Stimulated activated CD4-positive, alpha-beta T cell treated with anti-CD3 and anti-CD28 coated beads, Interleukin-2, amount 100 ng/mL, for 24 hours (primary cell): ENCODE data around the gene C2orf42.
"Not testable (repeated sequence)": the region's sequence is repeated elsewhere in the genome, so short reads cannot be mapped to it uniquely, and the experiment has no call there.

ENCODE experiments used
- DNase-seq, 2 donors: peaks; one replicate each; pipeline ENCODE4 v3.0.0-alpha.2; 2020

Gene C2orf42

DNA sequence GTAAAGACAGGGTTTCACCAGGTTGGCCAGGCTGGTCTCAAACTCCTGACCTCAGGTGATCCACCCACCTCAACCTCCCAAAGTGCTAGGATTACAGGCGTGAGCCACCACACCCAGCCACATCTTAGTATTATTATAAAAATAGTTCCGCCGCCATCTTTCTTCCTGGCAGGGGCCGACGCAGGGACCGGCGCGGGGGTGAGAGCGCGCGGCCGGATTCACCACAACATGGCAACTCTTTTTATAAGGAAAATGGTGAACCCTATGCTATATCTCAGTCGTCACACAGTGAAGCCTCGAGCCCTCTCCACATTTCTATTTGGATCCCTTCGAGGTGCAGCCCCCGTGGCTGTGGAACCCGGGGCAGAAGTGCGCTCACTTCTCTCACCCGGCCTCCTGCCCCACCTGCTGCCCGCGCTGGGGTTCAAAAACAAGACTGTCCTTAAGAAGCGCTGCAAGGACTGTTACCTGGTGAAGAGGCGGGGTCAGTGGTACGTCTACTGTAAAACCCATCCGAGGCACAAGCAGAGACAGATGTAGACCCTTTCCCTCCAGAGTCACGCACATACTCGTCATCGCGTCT lies 88.4 kb downstream of the C2orf42 start:
- not testable (repeated sequence) for DNase-seq

- not testable (repeated sequence) for DNase-seq
Observed at GRCh38 chr2:70101686-70102085, 89.1 kb downstream of the C2orf42 start.

- DNase-seq: no peak
Observed at GRCh38 chr2:70101174-70101573, 89.6 kb downstream of the C2orf42 start.
